ENCODE results near the gene SLC30A4.

- TF ChIP-seq POLR2AphosphoS5 (IDR thresholded peaks at IDR 0.05) (no peak), POLR2A (IDR thresholded peaks at IDR 0.05; ENCODE audit: low read depth) (no peak)
- TF ChIP-seq, protein P1, sequence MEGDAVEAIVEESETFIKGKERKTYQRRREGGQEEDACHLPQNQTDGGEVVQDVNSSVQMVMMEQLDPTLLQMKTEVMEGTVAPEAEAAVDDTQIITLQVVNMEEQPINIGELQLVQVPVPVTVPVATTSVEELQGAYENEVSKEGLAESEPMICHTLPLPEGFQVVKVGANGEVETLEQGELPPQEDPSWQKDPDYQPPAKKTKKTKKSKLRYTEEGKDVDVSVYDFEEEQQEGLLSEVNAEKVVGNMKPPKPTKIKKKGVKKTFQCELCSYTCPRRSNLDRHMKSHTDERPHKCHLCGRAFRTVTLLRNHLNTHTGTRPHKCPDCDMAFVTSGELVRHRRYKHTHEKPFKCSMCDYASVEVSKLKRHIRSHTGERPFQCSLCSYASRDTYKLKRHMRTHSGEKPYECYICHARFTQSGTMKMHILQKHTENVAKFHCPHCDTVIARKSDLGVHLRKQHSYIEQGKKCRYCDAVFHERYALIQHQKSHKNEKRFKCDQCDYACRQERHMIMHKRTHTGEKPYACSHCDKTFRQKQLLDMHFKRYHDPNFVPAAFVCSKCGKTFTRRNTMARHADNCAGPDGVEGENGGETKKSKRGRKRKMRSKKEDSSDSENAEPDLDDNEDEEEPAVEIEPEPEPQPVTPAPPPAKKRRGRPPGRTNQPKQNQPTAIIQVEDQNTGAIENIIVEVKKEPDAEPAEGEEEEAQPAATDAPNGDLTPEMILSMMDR (IDR thresholded peaks at IDR 0.05): no peak
These were observed 17.1 kb upstream of the SLC30A4 start for GRCh38 chr15:45539680-45540079.

Measured in esophagus muscularis mucosa (tissue), 3 donors.